Stimulated activated naive CD8-positive, alpha-beta T cell treated with anti-CD3 and anti-CD28 coated beads, Interleukin-15, Interleukin-2, amounts not matched to agents 100 U/mL and 50 U/mL, for 24 hours (primary cell): ENCODE results near the gene HNRNPH3.

Source experiments
- ATAC-seq: fragments of 150-1000 bp; cut with Tn5 transposase; one replicate; pipeline ENCODE4 v1.10.0; 2021
- DNase-seq: peaks from one replicate; pipeline ENCODE4 v3.0.0; 2021

The HNRNPH3 gene

DNA sequence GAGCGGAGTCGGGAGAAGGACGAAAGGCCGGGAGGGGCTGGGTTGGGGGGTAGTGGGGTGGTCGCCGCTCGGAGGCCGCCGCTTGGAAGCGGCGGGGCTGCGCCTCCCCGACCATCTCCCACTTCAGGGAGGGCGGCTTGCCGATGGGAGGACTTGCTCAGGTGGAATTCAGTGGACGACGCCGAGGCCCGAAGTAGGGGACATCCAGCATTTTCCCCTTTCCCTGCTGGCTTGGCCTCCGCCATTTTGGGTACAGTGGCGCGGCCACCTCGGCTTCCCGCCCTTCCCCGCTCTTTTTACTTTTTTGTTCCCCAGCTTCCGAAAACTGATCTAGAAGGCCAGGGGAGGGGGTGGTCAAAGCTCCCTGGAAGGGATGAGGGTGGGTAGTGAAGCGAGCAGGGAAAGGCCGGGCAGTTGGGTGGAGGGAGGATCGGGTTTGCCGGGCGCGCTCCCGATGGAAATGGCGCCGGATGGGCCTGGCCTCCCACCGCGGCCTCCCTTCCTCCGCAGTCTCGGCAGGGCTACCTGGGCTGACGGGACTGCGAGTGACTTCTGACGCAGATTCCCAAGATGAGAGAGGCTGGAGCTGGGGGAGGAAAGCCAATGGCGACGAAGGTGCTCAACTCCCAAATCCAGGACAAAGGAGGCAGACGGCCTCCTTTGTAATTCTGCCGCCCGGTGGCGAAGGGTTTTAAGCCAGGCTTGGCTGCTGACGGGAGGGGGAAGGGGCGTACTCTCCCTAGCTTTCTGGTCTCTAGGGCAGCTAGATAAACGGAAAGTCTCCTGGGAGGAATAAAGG lies 594 bp downstream of the HNRNPH3 start, which contains the start of gene PBLD:
Gene PBLD (minus strand): TSS at position 670 of the 799 bp plus-strand sequence. CDS start 26,084 bp downstream, outside the sequence.
- DNase-seq (peak; percentile 69), ATAC-seq (peak; percentile 26)

DNA sequence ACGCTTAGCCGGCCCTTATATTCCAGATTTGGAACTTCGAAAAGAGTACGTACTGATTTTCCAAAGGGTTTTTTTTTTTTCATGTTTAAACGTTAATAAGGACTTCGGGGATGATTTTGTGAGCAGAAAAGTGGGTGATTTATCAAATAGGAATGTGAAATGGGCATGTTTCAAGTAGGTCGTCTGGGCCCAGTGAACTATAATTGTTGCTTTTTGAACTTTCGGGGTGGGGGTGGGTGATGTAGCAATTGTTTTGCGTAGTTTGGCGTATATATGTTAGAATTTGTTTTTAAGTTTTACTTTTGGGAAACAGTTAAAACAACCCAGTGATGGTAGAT lies 1.2 kb downstream of the HNRNPH3 start:
- ATAC-seq (no peak), DNase-seq (no peak)

DNA sequence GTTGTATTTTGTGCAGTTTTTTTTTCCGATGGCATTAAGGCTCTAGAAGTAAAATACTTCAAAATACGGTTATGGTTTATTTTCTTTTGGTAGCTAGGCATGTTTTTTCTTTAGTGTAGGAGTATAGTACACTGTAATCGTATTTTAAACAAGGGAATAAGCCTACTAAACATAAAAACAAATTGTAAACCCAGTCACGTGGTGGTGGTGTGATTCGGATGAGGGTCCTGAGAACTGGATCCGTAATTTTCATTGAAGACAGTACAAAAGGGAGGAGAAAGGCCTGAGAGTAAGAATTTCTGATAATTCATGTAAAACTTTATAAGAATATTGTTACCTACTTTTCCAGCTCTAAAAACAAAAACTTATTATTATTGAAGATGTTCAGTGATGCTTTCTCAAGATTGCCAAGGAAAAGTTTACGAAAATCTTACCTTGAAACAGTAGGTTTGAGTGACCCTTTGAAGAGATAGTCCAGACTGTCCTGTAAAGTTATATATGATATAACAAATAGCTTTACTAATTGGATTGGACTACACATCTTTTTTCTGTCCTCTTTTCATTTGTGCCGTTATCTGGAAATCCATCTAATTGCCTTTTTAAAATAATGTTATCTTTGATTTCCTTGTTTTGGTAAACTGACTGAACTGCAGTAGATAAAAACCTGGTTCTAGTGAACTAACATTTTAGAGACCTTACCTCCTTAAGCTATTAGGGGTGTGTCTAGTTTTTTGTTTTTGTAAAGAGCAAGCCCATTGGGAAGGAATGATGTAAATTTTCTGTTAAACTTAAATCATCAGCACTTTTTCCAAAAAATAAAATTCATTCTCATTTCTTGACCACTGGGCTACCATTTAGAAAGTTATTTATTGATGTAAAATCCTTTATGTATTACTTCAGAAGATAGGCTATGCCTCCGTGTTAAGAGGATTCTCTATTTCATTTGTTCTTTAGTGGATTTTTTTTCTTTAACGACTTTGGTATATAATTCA lies 1.9 kb downstream of the HNRNPH3 start:
- no peak for ATAC-seq

DNA sequence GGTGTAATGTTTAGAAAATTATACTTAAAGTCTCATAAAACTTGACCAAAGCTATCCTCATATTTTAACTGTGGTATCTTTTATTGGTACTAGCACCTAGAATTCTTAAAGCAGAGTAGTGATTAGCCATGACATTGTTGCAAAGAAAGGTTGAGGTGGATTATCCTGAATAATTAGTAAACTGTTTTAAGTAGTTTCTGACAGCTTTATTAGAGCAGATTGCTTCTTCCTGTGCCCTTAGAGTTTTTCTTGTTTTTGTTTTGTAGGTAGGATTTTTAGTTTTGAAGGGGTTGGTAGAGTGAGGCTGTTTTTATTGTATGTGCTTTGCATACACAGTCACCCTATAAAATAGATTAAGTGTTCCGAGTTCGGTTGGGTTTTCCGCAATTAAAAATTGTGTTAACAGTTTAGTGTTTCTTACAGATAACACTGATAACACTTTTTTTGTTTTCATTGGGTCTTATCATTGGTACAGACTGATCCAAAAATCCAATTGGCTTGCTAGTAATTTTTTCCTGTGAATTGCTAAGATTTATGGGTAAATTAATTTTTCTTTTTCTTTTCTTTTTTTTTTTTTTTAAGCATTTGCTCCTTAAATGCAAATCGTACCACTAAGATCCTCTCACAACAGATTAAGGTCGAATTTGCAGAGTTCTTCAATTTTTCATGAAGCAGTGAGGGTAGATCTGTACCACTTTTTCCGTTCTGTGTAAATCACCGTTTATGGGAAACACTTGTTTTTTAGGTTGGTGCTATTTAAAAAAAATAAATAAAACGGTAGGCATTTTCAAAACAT lies 3.0 kb downstream of the HNRNPH3 start:
- ATAC-seq (no peak), DNase-seq (no peak)

More for the DNA sequence above, 1.9 kb downstream of the HNRNPH3 start:
- DNase-seq: no peak

DNA sequence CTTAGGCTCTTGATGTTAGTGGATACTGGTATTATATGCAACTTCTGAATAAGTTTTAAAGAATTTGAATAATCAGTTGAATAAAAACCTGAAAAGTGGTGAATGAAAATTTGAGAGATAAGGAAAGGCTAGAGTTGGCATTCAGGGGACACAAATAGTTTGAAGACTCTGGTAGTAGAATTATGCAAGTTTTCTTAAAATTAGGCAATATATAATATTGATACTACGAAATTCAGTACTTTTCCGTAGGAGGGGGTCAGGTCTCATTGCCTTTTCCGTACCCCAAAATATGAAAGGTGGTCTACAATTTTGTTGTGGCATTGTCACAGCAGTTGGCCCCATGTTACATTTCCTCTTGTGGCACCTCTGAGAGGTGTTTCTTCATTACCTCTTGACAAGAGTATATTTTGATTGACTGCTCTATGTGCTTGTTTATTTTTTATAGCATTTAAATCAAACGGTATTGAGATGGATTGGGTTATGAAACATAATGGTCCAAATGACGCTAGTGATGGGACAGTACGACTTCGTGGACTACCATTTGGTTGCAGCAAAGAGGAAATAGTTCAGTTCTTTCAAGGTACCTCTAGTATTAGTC lies 5.0 kb downstream of the HNRNPH3 start:
- ATAC-seq: no peak
- DNase-seq: no peak

DNA sequence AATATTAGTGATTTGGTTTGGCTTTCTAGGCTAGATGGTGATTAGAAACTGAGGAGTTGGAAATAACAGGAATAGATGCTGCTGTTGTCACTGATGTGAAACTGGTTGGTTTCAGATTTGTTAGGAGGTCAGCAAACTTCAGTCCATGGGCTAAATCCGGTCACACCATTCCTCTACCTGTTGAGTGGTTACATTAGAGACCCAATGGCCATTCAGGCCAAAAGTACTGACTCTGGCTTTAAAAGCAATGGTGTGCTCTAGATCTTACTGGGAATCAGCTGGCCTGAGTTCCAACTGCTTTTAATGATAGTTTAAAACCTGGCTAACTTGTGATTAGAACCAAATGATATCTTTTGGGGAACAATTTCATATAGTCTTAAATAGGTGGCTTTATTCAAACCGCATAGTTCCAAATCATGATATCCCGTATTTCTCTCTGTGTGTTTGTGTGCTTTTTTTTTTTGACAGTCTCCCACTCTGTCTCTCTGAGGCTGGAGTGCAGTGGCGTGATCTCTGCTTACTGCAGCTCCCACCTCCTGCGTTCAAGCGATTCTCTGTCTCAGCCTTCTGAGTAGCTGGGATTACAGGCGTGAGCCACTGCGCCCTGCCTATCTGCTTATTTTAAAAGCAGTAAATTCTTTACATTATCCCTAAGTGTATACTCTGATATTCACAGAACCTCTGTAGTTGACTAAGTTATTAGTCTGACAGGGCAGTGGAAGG lies 8.7 kb downstream of the HNRNPH3 start:
- ATAC-seq: no peak
- no peak for DNase-seq

DNA sequence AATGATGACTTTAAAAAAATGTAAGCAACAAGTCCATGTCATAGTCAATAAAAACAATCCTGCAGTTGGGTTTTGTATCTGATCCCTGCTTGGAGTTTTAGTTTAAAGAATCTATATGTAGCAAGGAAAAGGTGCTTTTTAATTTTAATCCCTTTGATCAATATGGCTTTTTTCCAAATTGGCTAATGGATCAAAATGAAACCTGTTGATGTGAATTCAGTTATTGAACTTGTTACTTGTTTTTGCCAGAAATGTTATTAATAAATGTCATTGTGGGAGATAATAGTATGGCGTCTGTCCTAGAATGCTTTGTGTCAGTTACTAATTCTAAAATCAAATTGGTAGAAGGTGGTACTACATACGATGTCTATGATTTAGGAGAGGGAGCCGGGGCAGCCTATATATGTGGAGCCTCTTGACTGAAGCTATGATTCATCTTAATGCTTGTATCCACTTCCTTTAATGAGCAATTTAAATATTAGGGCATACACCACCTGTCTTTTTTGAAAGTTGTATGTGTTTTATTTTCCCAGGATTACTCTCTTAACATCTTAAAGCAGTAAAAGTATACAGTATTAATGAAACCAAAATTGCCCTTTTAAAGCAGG lies 11.1 kb downstream of the HNRNPH3 start:
- ATAC-seq: no peak
- DNase-seq: no peak

DNA sequence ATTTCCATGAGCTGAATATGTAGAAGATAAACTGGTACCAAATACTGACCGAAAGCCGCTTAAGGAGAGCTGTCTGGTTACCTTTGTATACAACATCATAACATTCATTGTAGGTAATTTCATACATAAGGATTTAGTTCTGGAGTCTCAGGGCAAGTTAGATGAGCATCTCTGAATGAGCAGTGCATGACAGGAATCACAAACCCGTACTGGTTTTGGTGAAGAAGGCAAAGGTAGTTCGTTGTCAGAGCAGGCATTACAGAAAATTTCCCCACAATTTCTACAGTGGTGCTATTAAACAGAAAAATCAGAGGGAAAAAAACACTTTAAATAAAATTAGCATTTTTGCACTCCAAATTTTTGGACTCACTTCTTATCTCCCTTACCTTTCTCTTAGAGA lies 13.8 kb downstream of the HNRNPH3 start:
- no peak for ATAC-seq
- DNase-seq: no peak

DNA sequence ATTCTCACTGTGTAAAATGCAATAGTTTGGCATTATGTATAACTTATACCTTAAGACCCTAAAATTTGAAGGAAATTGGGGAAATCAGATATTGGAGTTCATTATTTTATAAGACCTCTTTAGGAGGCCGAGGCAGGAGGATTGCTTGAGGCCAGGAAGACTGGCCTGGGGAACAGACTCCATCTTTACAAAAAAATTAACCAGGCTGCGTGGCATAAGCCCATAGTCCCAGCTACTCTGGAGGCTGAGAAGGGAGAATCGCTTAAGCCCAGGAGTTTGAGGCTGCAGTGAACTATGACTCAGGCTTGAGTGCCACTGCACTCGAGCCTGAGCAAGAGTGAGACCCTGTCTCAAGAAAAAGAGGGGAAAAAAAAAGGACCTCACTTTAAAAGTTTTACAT lies 14.9 kb downstream of the HNRNPH3 start:
- no peak for ATAC-seq
- no peak for DNase-seq

DNA sequence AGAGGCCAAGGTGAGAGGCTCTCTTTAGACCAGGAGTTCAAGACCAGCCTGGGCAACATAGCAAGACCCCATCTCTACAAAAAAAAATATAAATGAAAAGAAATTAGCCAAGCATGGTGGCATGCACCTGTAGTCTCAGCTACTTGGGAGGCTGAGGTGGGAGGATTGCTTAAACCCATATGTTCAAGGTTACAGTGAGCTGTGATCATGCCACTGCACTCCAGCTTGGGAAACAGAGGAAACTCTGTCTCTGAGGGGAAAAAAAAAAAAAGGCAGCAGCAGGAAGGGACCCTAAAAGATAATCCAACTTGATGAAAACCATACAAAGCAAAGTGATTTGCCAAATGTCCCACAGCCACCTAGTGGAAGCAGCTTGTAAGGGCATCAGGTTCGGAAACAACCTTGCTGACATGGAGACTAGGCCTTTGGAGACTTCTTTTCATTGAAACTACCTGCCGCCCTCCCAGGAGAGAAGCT lies 16.4 kb downstream of the HNRNPH3 start:
- DNase-seq (peak; percentile 42), ATAC-seq (peak; percentile 59)

DNA sequence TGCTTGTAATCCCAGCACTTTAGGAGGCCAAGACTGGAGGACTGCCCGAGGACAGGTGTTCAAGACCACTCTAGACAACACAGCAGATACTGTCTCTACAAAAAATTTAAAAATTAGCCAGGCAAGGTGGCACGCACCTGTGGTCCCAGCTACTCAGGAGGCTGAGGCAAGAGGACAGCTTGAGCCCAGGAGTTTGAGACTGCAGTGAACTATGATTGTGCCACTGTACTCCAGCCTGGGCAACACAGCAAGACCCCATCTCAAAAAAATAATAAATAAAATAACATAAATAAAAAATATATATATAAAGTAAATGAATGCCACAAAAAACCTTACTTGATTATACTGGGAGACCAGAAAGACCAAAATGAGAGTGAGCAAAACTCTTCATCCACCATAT lies 21.7 kb downstream of the HNRNPH3 start:
- DNase-seq (no peak), ATAC-seq (no peak)

DNA sequence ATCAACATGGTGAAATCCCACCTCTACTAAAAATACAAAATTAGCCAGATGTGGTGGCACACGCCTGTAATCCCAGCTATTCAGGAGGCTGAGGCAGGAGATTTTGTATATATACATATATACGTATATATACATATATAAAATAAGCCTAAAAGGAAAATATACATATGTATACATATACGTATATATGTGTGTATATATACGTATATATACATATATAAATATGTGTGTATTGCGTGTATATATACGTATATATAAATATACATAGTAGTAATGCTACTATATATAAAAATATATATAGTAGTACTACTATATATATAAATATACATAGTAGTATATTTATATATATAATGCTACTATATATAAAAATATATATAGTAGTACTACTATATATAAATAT lies 27.3 kb downstream of the HNRNPH3 start:
- no peak for ATAC-seq
- DNase-seq: no peak

DNA sequence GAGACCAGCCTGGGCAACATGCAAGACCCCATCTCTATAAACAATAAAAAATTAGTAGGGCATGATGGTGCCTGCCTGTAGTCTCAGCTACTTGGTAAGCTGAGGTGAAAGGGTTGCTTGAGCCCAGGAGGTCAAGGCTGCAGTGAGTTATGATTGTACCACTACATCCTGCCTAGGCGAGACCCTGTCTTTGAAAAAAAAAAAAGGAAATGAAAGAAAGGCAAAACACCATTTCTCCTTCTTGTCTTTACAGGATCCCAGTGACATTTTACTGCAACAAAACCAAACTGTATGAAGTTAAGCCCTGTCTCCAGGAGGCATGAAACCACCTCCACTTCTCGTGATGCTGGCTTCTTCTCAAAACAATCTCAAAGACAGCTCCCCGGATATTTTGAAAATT lies 30.7 kb downstream of the HNRNPH3 start:
- ATAC-seq (no peak), DNase-seq (no peak)

DNA sequence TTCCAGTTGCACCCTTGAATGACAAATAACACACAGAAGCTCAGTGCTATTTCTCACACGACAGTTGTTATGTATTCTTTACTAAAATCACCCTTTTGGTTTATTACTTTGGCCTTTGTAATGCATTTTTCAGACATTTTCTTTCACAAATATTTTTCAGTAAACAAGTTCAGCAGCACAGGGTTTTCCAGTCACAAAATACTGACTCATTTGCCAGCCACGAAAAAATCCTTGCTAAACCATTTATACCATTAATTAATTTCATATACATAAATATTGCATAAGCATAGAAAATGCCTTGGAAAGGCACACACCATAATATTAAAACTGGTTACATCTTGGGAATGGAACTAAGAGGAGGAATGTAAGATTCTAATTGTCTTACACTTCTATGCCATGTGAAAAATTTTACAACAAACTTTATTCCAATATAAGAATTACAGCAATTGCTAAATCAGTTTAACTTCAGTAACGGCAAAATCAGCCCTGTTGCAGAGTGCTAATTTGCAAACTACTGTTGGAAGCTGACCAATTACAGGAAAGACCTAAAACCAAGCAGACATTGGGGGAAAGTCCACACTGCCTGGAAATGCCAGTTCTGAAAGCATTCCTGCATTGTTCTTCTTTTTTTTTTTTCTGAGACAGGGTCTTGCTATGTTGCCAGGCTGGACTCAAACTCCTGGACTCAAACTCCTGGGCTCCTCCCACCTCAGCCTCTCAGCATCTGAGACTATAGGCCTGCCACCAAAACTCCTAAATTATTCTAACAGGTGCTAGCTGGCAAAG lies 32.4 kb downstream of the HNRNPH3 start:
- DNase-seq: no peak
- ATAC-seq: no peak

DNA sequence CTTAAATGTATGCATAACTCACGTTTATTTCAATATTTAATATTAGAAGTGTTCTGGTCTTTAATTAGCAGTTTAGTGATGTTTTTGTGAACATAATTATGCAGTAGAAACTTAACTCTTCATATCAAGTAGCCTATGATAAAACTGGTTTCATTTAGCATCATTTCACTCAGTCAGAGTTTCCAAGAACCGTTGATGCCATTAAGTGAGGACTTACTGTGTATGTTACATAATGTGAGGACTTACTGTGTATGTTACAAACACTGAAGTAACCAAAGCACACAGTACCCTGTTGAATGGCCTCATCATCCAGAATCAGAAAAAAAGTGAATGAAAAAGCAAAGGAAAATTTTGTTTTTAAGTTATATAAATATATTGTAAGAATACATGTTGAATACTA lies 33.7 kb downstream of the HNRNPH3 start:
- DNase-seq (no peak), ATAC-seq (no peak)

DNA sequence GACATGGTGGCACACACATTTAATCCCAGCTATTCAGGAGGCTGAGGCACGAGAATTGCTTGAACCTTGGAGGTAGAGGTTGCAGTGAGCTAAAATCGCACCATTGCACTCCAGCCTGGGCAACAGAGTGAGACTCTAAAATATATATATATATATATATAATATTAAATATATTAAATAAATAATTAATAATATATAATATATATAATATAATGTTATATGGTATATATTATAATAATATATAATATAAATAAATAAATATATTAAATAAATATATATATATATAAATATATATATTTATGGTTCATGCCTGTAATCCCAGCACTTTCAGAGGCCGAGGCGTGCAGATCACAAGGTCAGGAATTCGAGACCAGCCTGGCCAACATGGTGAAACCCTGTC lies 34.7 kb downstream of the HNRNPH3 start:
- no peak for ATAC-seq

DNA sequence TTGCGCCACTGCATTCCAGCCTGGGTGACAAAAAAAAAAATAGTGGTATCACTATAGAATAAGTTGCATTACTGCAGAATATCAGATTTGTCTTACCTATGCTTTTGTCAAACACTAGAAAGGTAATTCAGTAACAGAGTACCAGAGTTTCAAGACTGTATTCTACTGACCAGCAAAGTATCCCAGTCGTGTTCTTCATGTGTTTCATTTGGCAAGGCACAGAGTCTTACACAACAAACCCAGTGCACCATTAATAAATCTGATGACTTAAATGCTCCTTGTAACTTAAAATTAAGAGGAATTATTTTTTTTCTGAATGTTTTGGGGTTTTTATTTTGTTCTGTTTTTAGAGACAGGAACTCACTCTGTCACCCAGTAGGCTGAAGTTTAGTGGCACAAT lies 35.3 kb downstream of the HNRNPH3 start:
- no peak for ATAC-seq
- DNase-seq: no peak

More for the DNA sequence above, 34.7 kb downstream of the HNRNPH3 start:
- no peak for DNase-seq

DNA sequence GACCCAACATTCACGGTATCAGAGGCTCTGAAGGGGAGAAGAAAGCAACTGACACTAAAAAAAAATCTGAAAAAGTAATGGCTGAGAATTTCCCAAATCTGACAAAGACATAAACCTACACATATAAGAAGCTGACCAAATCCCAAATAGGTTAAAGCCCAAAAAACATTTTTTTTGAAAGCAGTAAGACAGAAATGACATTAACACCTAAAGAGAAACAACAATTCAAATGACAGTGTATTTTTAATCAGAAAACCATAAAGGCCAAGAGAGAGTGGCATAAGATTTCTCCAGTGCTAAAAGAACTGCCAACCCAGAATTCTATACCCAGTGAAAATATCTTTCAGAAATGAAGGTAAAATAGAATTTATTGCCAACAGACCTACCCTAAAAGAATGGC lies 39.7 kb downstream of the HNRNPH3 start:
- no peak for ATAC-seq
- DNase-seq: no peak

DNA sequence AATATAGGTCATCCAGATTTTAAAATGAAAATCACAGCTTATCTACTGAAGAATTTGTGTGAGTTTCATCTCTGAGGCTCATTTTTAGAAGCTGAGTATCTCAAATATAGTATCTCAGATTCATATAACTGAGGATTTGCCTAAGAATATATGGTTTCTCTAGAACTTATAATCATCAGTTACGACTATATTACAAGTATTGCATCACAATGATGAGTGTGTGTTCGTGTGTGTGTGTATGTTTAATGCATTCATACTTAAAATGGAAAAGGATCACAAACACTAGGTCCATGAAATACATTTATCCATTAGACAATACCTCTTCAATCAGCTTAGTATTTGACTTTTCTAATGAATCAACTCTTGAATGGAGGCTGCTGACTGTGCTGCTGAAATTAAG lies 53.9 kb downstream of the HNRNPH3 start:
- ATAC-seq: no peak
- no peak for DNase-seq
